Activated CD4-positive, alpha-beta T cell treated with anti-CD3 and anti-CD28 coated beads for 4 hours (primary cell): ENCODE data around the gene CAMTA1.

Source experiments
- DNase-seq, 2 donors: peaks; one replicate each; pipeline ENCODE4 v3.0.0-alpha.2; 2020

CAMTA1 gene

GRCh38 chr1:7250597-7251453, 465.6 kb downstream of the CAMTA1 start:
- DNase-seq: no peak

- no peak for DNase-seq
Measured at GRCh38 chr1:7251454-7251800, 466.2 kb downstream of the CAMTA1 start.

DNA sequence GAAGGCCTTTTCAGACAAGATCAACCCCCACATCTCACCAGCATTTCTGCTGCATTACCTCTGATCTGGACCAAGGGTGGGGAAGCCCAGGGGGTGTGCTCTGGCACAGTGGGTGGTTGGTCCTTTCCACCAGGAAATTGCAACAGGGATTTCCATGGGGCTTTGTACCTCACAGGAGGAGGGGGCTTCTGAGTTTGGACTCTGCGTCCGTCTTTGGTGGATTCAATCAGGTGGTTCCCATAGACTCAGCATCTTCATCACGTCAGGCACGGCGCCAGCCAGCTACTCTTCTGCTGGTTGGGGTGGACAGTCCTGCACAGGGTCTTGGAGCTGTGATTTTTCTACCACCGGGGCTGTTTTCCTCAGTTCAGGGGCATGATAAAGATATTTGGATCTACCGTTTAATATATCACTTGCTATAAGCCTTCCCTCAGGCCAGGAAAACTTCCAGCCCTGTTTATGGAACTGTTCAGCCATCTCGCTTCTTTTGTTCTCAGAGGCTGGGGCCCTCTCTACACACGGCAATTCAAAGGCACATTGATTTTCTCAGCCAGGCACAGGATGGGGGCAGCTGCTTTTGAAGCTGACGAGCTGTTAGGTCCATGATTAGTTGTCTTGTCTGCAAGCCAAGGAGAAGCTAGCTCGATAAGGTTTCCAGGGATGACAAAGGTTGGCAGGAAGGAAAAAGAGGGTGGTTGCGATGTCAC, 467.3 kb downstream of the CAMTA1 start:
- DNase-seq: no peak

GRCh38 chr1:7253118-7253480, 467.8 kb downstream of the CAMTA1 start:
- no peak for DNase-seq

GRCh38 chr1:7253988-7254587, 468.8 kb downstream of the CAMTA1 start:
- DNase-seq: no peak

GRCh38 chr1:7255303-7256058, 470.2 kb downstream of the CAMTA1 start:
- no peak for DNase-seq

GRCh38 chr1:7256526-7256925, 471.3 kb downstream of the CAMTA1 start:
- no peak for DNase-seq

- DNase-seq: no peak
Measured at GRCh38 chr1:7257225-7257624, 472.0 kb downstream of the CAMTA1 start.

DNA sequence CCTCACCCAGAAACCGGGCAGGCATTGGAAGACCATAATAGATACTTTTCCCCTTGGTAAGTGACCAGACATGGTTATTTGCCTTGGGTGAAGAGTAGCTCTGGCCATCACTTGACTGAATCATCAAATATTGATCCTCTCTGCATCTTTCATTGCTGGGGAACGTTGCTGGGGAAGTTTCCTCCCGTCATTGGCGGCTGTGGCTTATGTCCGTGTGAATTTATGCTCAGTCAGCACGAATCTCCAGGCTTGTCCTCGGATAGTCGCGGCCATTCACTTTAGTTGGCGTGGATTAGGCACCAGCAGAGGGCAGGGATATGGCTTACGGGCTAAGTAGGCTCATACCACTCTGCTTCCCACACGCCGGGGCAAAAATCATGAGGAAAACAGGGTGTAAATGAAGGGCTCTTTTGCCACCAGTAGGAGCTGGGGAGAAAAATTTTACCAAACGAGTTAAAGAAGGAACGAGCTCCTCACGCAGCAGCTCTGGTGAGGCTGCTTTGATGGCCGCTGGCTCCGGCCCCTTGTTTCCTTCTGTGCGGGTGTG, 473.4 kb downstream of the CAMTA1 start:
- no peak for DNase-seq

GRCh38 chr1:7259955-7260354, 474.7 kb downstream of the CAMTA1 start:
- no peak for DNase-seq

GRCh38 chr1:7261490-7261889, 476.2 kb downstream of the CAMTA1 start:
- DNase-seq: no peak

GRCh38 chr1:7262611-7263010, 477.4 kb downstream of the CAMTA1 start:
- DNase-seq: no peak

- DNase-seq: no peak
Measured at GRCh38 chr1:7263021-7263960, 478.0 kb downstream of the CAMTA1 start.

GRCh38 chr1:7264101-7264500, 478.8 kb downstream of the CAMTA1 start:
- no peak for DNase-seq

GRCh38 chr1:7265771-7266371, 480.6 kb downstream of the CAMTA1 start:
- no peak for DNase-seq

GRCh38 chr1:7266561-7266960, 481.3 kb downstream of the CAMTA1 start:
- DNase-seq: no peak

GRCh38 chr1:7267493-7267892, 482.2 kb downstream of the CAMTA1 start:
- no peak for DNase-seq

GRCh38 chr1:7268983-7269382, 483.7 kb downstream of the CAMTA1 start:
- DNase-seq: no peak

DNA sequence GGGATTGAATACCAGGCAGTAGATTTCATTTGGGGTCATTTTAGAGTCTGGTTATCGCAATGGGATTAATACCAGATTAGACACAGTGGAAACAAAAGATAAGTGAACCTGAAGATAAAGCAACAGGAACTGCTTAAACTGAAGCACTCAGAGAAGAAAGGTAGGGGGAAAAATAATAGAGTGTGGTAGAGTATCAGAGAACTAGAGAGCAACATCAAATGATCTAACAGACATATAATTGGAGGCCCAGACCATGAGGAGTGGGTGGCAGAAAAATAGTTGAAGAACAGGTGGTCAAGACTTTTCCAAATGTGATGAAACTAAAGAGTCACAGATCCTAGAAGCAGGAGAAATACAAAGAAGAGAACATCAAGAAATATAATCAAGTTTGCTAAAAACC, 484.3 kb downstream of the CAMTA1 start:
- no peak for DNase-seq

DNA sequence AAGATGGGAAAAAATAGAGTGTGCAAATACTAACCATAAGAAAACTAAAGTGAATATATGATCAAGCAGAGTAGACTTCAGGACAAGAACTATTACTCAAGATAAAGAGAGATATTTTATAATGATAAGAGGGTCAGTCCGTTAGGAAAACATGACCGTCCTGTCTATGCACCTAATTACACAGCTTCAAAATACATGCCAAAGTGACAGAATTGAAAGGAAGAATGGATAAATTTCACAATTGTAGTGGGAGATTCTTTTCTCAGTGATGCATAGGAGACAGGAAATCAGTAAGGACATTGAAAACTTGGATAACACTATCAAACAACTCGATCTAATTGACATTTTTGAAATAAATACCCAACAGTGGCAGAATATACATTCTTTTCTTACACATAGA, 489.0 kb downstream of the CAMTA1 start:
- DNase-seq: no peak

DNA sequence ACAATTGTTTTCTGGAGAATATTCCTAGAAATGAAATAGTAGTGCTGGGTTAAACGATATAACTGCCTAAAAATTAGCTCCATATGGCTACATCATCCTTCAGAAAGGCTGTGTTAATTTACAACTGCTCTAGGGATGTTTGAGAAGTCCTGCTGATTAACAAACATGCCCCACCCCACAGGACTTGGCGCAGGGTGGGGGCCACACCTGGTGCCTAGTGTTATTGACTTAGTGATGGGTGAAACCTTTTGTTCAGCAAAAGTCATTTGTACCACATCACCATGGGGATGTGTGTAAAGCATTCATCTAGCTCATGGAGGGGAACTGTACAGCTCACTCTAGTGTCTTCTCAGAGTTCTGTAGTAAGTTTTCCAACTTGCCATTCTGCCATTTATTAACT, 492.8 kb downstream of the CAMTA1 start:
- DNase-seq: no peak
